Spleen (tissue), 11 donors: ENCODE results near the gene HOXA2. TPM values are rescaled to one million over a fixed set of nuclear protein-coding genes. Genes with fewer than 3 reads are reported as not detected.
A peak's percentile ranks its signal among the peaks of the same experiment; 100 is the strongest.

Experiments
- DNase-seq: peaks from one replicate; pipeline ENCODE4 v3.0.0-alpha.2; 2020
- H3K27ac ChIP-seq, 8 donors: fragments of 200-600 bp; sonication (generic) in 7 of 8; 1 replicate in 4 of 8; 2 replicates in 4 of 8; pipeline versions ENCODE4 v1.5.0 to v1.8.0; 2016 to 2021; ENCODE audit warnings: inconsistent platforms in 4 of 8, mild to moderate bottlenecking in 4 of 8, moderate library complexity in 1 of 8
- H3K27me3 ChIP-seq, 7 donors: fragments of 200-600 bp; sonication (generic) in 6 of 7; replicated peaks in 1 of 7; 1 replicate in 4 of 7; 2 replicates in 3 of 7; pipeline versions ENCODE4 v1.5.0 to v1.8.0; 2016 to 2021; ENCODE audit warnings: inconsistent platforms in 3 of 7, mild to moderate bottlenecking in 1 of 7
- H3K36me3 ChIP-seq, 6 donors: fragments of 200-600 bp; sonication (generic) in 5 of 6; 1 replicate in 4 of 6; 2 replicates in 2 of 6; pipeline versions ENCODE4 v1.5.0 to v1.8.0; 2016 to 2021; ENCODE audit warnings: inconsistent platforms in 2 of 6
- H3K4me1 ChIP-seq, 6 donors: fragments of 200-600 bp; sonication (generic) in 5 of 6; 1 replicate in 3 of 6; 2 replicates in 3 of 6; pipeline versions ENCODE4 v1.5.0 to v1.8.0; 2016 to 2021; ENCODE audit warnings: inconsistent platforms in 3 of 6
- H3K4me3 ChIP-seq, 8 donors: fragments of 200-600 bp; sonication (generic) in 7 of 8; 1 replicate in 4 of 8; 2 replicates in 4 of 8; pipeline versions ENCODE4 v1.5.0 to v1.8.0; 2016 to 2021; ENCODE audit warnings: inconsistent platforms in 4 of 8, mild to moderate bottlenecking in 4 of 8, moderate library complexity in 2 of 8
- H3K9me3 ChIP-seq, 8 donors: fragments of 200-600 bp; sonication (generic) in 7 of 8; 1 replicate in 4 of 8; 2 replicates in 4 of 8; pipeline versions ENCODE4 v1.5.0 to v1.8.0; 2016 to 2021; ENCODE audit warnings: inconsistent platforms in 4 of 8
- CTCF ChIP-seq, 11 experiments: fragments of 200-600 bp in 7 of 11; fragments of 450-650 bp in 4 of 11; sonication (generic) in 4 of 11; IDR thresholded peaks in 8 of 11; conservative IDR thresholded peaks in 3 of 11; 1 replicate in 7 of 11; 2 replicates in 4 of 11; pipeline versions ENCODE4 v1.4.0 to v1.8.0; 2016 to 2021; ENCODE audit warnings: antibody characterized with exemption in 11 of 11, inconsistent platforms in 4 of 11, mild to moderate bottlenecking in 1 of 11
- POLR2A ChIP-seq, 3 donors: fragments of 450-650 bp; IDR thresholded peaks; one replicate each; pipeline ENCODE4 v1.5.1; 2017; ENCODE audit warnings: antibody characterized with exemption in 3 of 3, mild to moderate bottlenecking in 1 of 3
- POLR2AphosphoS5 ChIP-seq, 3 donors: sonication (generic); formaldehyde crosslinking; IDR thresholded peaks; one replicate each; pipeline ENCODE4 v1.5.1; 2017; ENCODE audit warnings: antibody characterized with exemption in 3 of 3
- WGBS, 5 donors: extraction: QIAGEN DNeasy Blood & Tissue Kit in 3 of 5; methylation state at CpG; one replicate each; pipeline versions ENCODE4 v1.1.5 to v1.1.7; 2013 to 2018; 5-methylcytosine and 5-hydroxymethylcytosine counted together
- intact Hi-C: fragments of 100-400 bp; cut with DNase I; formaldehyde crosslinking; loops from one replicate; pipeline ENCODE4 v1.15.0; 2023; ENCODE audit warnings: low total_unique reads
- polyA plus RNA-seq, 3 donors: library from polyadenylated mRNA; stranded (reverse); fragments of 200-250 nt; gene quantifications; one replicate each; pipeline ENCODE4 v1.2.1, GENCODE V29; 2013
- total RNA-seq, 7 donors: library from RNA; depleted of rRNA in 3 of 7; stranded (reverse); fragments of >200 nt in 3 of 7; fragmentation: NEBNext Ultra II Directional in 4 of 7; extraction: Animal tissue kit (Norgen Biotek cat#: 25700) in 4 of 7; gene quantifications; one replicate each; pipeline versions ENCODE4 v1.1.0 to v1.2.1, GENCODE V29; 2016 to 2021
- donor health status: healthy with polysubstance abuse.
- donor health status: DM: no; HTN: no; CAD: no; lungs with moderate emphysema.
- donor health status: DM: no; HTN: no; CAD: no.
- donor health status: Bipolar disorder and iron deficiency.
- donor health status: healthy.
- donor health status: DM: no; HTN: no; CAD: no.
- donor health status: DM: yes; HTN: yes; CAD: no.

HOXA2 gene
- total and polyA plus RNA-seq, 10 donors, result 0.41 to 2.8 (median 0.90) TPM

GRCh38 chr7:27099453-27100370, 2.8 kb downstream of the HOXA2 start:
- H3K4me3 ChIP-seq, result peak overlapping the region in 1 of 8 donors; percentile 97
- H3K36me3 ChIP-seq, result peaks cover 0 to 29% (median 0%) of the 10 kb centered on the region in 6 donors
- no peak for DNase-seq
- no peak for TF ChIP-seq POLR2AphosphoS5 (IDR thresholded peaks at IDR 0.05)
- TF ChIP-seq POLR2A (IDR thresholded peaks at IDR 0.05), result no peak
- TF ChIP-seq CTCF (IDR thresholded peaks at IDR 0.05 in 8 of 11, conservative IDR thresholded peaks at IDR 0.05 in 3 of 11), result no peak
- intact Hi-C loops, result loop anchor here (10.0 kb wide), 1 partner anchor 245 kb away; no protein-coding TSS in a partner anchor
- H3K4me1 ChIP-seq, result peaks cover 21 to 91% (median 58%) of the 10 kb centered on the region in 6 donors
- H3K9me3 ChIP-seq, result no peaks in the 10 kb centered on the region
- peaks cover 0 to 98% (median 19%) of the 10 kb centered on the region in 7 donors for H3K27me3 ChIP-seq
- 80 to 88% (median 83%) methylated on average over 8 of the region's 8 CpGs for WGBS, 5 donors
- peak overlapping the region in 6 of 8 donors; percentile 89 to 97 (median 94) for H3K27ac ChIP-seq

- no peaks in the 10 kb centered on the region for H3K9me3 ChIP-seq
- peak in 2 of 3 donors; percentile 24 to 41 for TF ChIP-seq POLR2AphosphoS5 (IDR thresholded peaks at IDR 0.05)
- TF ChIP-seq POLR2A (IDR thresholded peaks at IDR 0.05), result no peak
- H3K27me3 ChIP-seq, result peaks cover 0 to 98% (median 19%) of the 10 kb centered on the region in 7 donors
- H3K4me1 ChIP-seq, result peaks cover 21 to 92% (median 57%) of the 10 kb centered on the region in 6 donors
- peaks cover 0 to 29% (median 0%) of the 10 kb centered on the region in 6 donors for H3K36me3 ChIP-seq
- intact Hi-C loops, result loop anchor here (10.0 kb wide), 1 partner anchor 244 kb away; no protein-coding TSS in a partner anchor
- peak overlapping the region; percentile 78 to 97 (median 94) for H3K27ac ChIP-seq
- H3K4me3 ChIP-seq, result peak overlapping the region in 7 of 8 donors; percentile 18 to 97 (median 86)
- 23 to 32% (median 28%) methylated on average over 38 of the region's 38 CpGs for WGBS, 5 donors
- DNase-seq, result no peak
Measured at GRCh38 chr7:27098578-27099451, 3.7 kb downstream of the HOXA2 start.

DNA sequence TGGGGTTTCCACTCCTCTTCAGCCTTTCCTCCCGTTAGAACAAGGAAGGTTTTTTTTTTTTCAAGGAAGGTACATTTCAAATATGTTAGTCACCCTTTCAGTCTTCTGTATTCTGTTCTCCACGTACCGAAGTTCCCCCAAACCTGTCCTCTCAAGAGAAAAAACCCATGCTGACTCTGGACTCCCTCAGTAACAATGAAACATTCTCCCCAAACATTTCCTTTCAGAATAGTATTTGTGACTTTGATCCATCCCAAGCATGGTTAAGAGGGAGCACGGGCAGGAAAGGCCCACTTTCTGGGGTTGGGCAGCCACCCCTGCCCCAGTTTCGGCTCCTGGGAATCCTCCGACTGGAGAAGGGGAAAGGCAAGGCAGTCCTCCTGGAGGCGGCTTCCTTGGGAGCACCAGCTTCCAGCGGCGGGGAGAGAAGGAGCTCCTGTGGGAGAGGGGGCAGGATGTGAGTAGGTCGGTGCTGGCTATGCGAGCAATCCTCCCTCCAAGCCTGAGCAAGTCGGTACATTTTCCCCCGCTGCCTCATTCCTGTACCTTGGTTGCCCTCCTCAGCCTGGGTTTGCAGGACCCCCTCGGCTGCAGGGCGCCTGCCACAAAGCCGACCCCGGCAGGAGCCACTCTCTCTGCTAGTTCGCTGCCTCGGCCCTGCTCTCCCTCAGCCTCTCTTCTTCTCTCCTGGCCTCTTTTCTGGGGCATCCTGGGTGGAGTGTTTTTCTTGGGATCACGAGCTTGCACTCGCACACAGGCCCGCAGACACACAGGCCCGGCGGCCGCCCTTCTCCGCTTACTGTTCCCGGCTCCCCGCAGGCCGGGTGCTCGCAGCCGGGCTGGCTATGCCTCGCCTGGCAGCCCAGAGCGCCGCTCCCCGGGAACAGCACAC, 4.6 kb downstream of the HOXA2 start:
- WGBS, 5 donors, result 22 to 30% (median 25%) methylated on average over 34 to 35 of the region's 35 CpGs
- Histone ChIP-seq H3K27ac (peak overlapping the region; percentile 78 to 97 (median 94)), H3K36me3 (peaks cover 0 to 29% (median 0%) of the 10 kb centered on the region in 6 donors), H3K9me3 (no peaks in the 10 kb centered on the region), H3K27me3 (peaks cover 0 to 98% (median 12%) of the 10 kb centered on the region in 7 donors), H3K4me1 (peaks cover 21 to 85% (median 54%) of the 10 kb centered on the region in 6 donors), H3K4me3 (peak overlapping the region; percentile 18 to 97 (median 86))
- DNase-seq, result no peak
- TF ChIP-seq POLR2AphosphoS5 (IDR thresholded peaks at IDR 0.05) (peak in 2 of 3 donors; percentile 3 to 45), CTCF (IDR thresholded peaks at IDR 0.05 in 8 of 11, conservative IDR thresholded peaks at IDR 0.05 in 3 of 11) (no peak), POLR2A (IDR thresholded peaks at IDR 0.05) (no peak)
- intact Hi-C loops, result loop anchor here (10.0 kb wide), 1 partner anchor 243 kb away; no protein-coding TSS in a partner anchor
